ENCODE data around the gene HSPB6.

The HSPB6 gene

GRCh38 chr19:35760711-35761349 is 4.0 kb upstream of the HSPB6 start:
- Mint-ChIP-seq H3K36me3 (no peaks in the 10 kb centered on the region), H3K27ac (no peak overlapping the region), H3K4me3 (no peak overlapping the region), H3K27me3 (no peaks in the 10 kb centered on the region), H3K4me1 (ENCODE audit: low read depth) (peaks cover 24% of the 10 kb centered on the region), H3K9me3 (ENCODE audit: low read depth) (no peaks in the 10 kb centered on the region)

GRCh38 chr19:35759697-35760096 is 2.9 kb upstream of the HSPB6 start:
- no peak overlapping the region for H3K27ac Mint-ChIP-seq
- peaks cover 27% of the 10 kb centered on the region for H3K4me1 Mint-ChIP-seq (ENCODE audit: low read depth)
- peak overlapping the region; percentile 96 for H3K4me3 Mint-ChIP-seq

GRCh38 chr19:35757749-35758608 is 1.1 kb upstream of the HSPB6 start, which contains the start of gene PROSER3:
TSS of gene PROSER3 (plus strand) at chr19:35758176. CDS start at chr19:35758216, 40 bp downstream.
- no peaks in the 10 kb centered on the region for H3K27me3 Mint-ChIP-seq
- no peaks in the 10 kb centered on the region for H3K36me3 Mint-ChIP-seq
- peak within 1 kb of the TSS; percentile 96 for H3K4me3 Mint-ChIP-seq

More at GRCh38 chr19:35759697-35760096, 2.9 kb upstream of the HSPB6 start:
- Mint-ChIP-seq H3K27me3 (no peaks in the 10 kb centered on the region), H3K36me3 (no peaks in the 10 kb centered on the region), H3K9me3 (ENCODE audit: low read depth) (no peaks in the 10 kb centered on the region)

GRCh38 chr19:35757231-35757748 is 461 bp upstream of the HSPB6 start:
- Mint-ChIP-seq H3K36me3 (no peaks in the 10 kb centered on the region), H3K27ac (no peak overlapping the region), H3K4me3 (peak overlapping the region; percentile 96), H3K9me3 (ENCODE audit: low read depth) (no peaks in the 10 kb centered on the region), H3K27me3 (no peaks in the 10 kb centered on the region), H3K4me1 (ENCODE audit: low read depth) (peaks cover 27% of the 10 kb centered on the region)

More at GRCh38 chr19:35757749-35758608, 1.1 kb upstream of the HSPB6 start, which contains the start of gene PROSER3:
- Mint-ChIP-seq H3K4me1 (ENCODE audit: low read depth) (peaks cover 27% of the 10 kb centered on the region), H3K9me3 (ENCODE audit: low read depth) (no peaks in the 10 kb centered on the region), H3K27ac (peak within 1 kb of the TSS; percentile 95)

- no peaks in the 10 kb centered on the region for H3K36me3 Mint-ChIP-seq
- H3K27ac Mint-ChIP-seq, result no peak overlapping the region
- no peaks in the 10 kb centered on the region for H3K9me3 Mint-ChIP-seq (ENCODE audit: low read depth)
- no peaks in the 10 kb centered on the region for H3K27me3 Mint-ChIP-seq
- peaks cover 27% of the 10 kb centered on the region for H3K4me1 Mint-ChIP-seq (ENCODE audit: low read depth)
- H3K4me3 Mint-ChIP-seq, result peak overlapping the region; percentile 68
Measured at GRCh38 chr19:35755550-35756376, 1.1 kb downstream of the HSPB6 start.

GRCh38 chr19:35755131-35755549 is 1.7 kb downstream of the HSPB6 start:
- Mint-ChIP-seq H3K9me3 (ENCODE audit: low read depth) (no peaks in the 10 kb centered on the region), H3K4me1 (ENCODE audit: low read depth) (peaks cover 27% of the 10 kb centered on the region), H3K27me3 (no peaks in the 10 kb centered on the region), H3K36me3 (no peaks in the 10 kb centered on the region), H3K4me3 (peak overlapping the region; percentile 51), H3K27ac (no peak overlapping the region)

GRCh38 chr19:35754370-35755130 is 2.3 kb downstream of the HSPB6 start:
- peaks cover 30% of the 10 kb centered on the region for H3K4me1 Mint-ChIP-seq (ENCODE audit: low read depth)
- H3K27me3 Mint-ChIP-seq, result no peaks in the 10 kb centered on the region
- H3K4me3 Mint-ChIP-seq, result peak overlapping the region; percentile 51
- H3K27ac Mint-ChIP-seq, result no peak overlapping the region
- H3K36me3 Mint-ChIP-seq, result no peaks in the 10 kb centered on the region
- no peaks in the 10 kb centered on the region for H3K9me3 Mint-ChIP-seq (ENCODE audit: low read depth)

- Mint-ChIP-seq H3K27me3 (no peaks in the 10 kb centered on the region), H3K4me1 (ENCODE audit: low read depth) (peaks cover 27% of the 10 kb centered on the region), H3K36me3 (no peaks in the 10 kb centered on the region), H3K27ac (no peak overlapping the region), H3K9me3 (ENCODE audit: low read depth) (no peaks in the 10 kb centered on the region), H3K4me3 (no peak overlapping the region)
Measured at GRCh38 chr19:35753634-35754369, 3.0 kb downstream of the HSPB6 start.

- peaks cover 34% of the 10 kb centered on the region for H3K4me1 Mint-ChIP-seq (ENCODE audit: low read depth)
- H3K4me3 Mint-ChIP-seq, result no peak overlapping the region
Measured at GRCh38 chr19:35752746-35753350, 4.0 kb downstream of the HSPB6 start.

GRCh38 chr19:35751839-35752745 is 4.7 kb downstream of the HSPB6 start:
- no peaks in the 10 kb centered on the region for H3K27me3 Mint-ChIP-seq
- H3K4me1 Mint-ChIP-seq (ENCODE audit: low read depth), result peaks cover 28% of the 10 kb centered on the region
- H3K27ac Mint-ChIP-seq, result no peak overlapping the region
- no peaks in the 10 kb centered on the region for H3K9me3 Mint-ChIP-seq (ENCODE audit: low read depth)
- no peak overlapping the region for H3K4me3 Mint-ChIP-seq
- no peaks in the 10 kb centered on the region for H3K36me3 Mint-ChIP-seq

More at GRCh38 chr19:35752746-35753350, 4.0 kb downstream of the HSPB6 start:
- no peaks in the 10 kb centered on the region for H3K36me3 Mint-ChIP-seq
- H3K27me3 Mint-ChIP-seq, result no peaks in the 10 kb centered on the region
- no peaks in the 10 kb centered on the region for H3K9me3 Mint-ChIP-seq (ENCODE audit: low read depth)
- H3K27ac Mint-ChIP-seq, result no peak overlapping the region

GRCh38 chr19:35750167-35750566 is 6.7 kb downstream of the HSPB6 start:
- Mint-ChIP-seq H3K4me1 (ENCODE audit: low read depth) (peaks cover 33% of the 10 kb centered on the region), H3K27me3 (no peaks in the 10 kb centered on the region), H3K9me3 (ENCODE audit: low read depth) (no peaks in the 10 kb centered on the region), H3K27ac (no peak overlapping the region), H3K36me3 (no peaks in the 10 kb centered on the region), H3K4me3 (peak overlapping the region; percentile 27)
